A172 (cell line): Measurements from ENCODE around the gene EZR. TPM values are rescaled to one million over a fixed set of nuclear protein-coding genes. Genes with fewer than 3 reads are reported as not detected.
"Not testable (repeated sequence)": the region's sequence is repeated elsewhere in the genome, so short reads cannot be mapped to it uniquely, and the experiment has no call there.

ENCODE experiments used
- DNase-seq: peaks from one replicate; pipeline ENCODE4 v3.0.0-alpha.2; 2015; ENCODE audit warnings: low spot score
- total RNA-seq: library from RNA; depleted of rRNA; stranded (reverse); fragments of >200 nt; shearing (Covaris generic); gene quantifications from 2 replicates; pipeline ENCODE4 v1.2.3, GENCODE V29; 2014

EZR gene
- total RNA-seq, 1 experiment from 2014 or later = 446 TPM

GRCh38 chr6:158797331-158798310 is 21.5 kb downstream of the EZR start:
- no peak for DNase-seq

- no peak for DNase-seq
Measured at GRCh38 chr6:158796353-158796752, 22.8 kb downstream of the EZR start.

- DNase-seq = no peak
Measured at GRCh38 chr6:158795516-158795915, 23.7 kb downstream of the EZR start.

GRCh38 chr6:158793432-158793831 is 25.7 kb downstream of the EZR start:
- DNase-seq = peak; percentile 38

- DNase-seq = not testable (repeated sequence)
Measured at GRCh38 chr6:158792505-158792904, 26.7 kb downstream of the EZR start.

- DNase-seq = no peak
Measured at GRCh38 chr6:158791274-158791855, 27.8 kb downstream of the EZR start.

- DNase-seq = no peak
Measured at GRCh38 chr6:158789115-158789917, 29.9 kb downstream of the EZR start.

- no peak for DNase-seq
Measured at GRCh38 chr6:158787395-158787794, 31.8 kb downstream of the EZR start.

GRCh38 chr6:158786645-158787304 is 32.4 kb downstream of the EZR start:
- DNase-seq = no peak

- no peak for DNase-seq
Measured at GRCh38 chr6:158785036-158785435, 34.1 kb downstream of the EZR start.

GRCh38 chr6:158784505-158784904 is 34.7 kb downstream of the EZR start:
- peak; percentile 74 for DNase-seq

GRCh38 chr6:158783851-158784250 is 35.3 kb downstream of the EZR start:
- DNase-seq = no peak

- DNase-seq = no peak
Measured at GRCh38 chr6:158783167-158783450, 36.1 kb downstream of the EZR start.

- DNase-seq = no peak
Measured at GRCh38 chr6:158782432-158783166, 36.6 kb downstream of the EZR start.

GRCh38 chr6:158781692-158782373 is 37.3 kb downstream of the EZR start:
- no peak for DNase-seq

- no peak for DNase-seq
Measured at GRCh38 chr6:158780988-158781691, 38.0 kb downstream of the EZR start.

GRCh38 chr6:158780246-158780884 is 38.8 kb downstream of the EZR start:
- DNase-seq = no peak

GRCh38 chr6:158778005-158778527 is 41.1 kb downstream of the EZR start:
- no peak for DNase-seq

- no peak for DNase-seq
Measured at GRCh38 chr6:158777510-158777909, 41.7 kb downstream of the EZR start.
